ENCODE data around the gene PAK1. TPM values are rescaled to one million over a fixed set of nuclear protein-coding genes. Genes with fewer than 3 reads are reported as not detected.

Gene PAK1
- total RNA-seq, 3 donors from 2014 or later (not counting 1 experiment from before 2014, with no cell fraction given): 18.8 to 27.3 (median 20.4) TPM

DNA sequence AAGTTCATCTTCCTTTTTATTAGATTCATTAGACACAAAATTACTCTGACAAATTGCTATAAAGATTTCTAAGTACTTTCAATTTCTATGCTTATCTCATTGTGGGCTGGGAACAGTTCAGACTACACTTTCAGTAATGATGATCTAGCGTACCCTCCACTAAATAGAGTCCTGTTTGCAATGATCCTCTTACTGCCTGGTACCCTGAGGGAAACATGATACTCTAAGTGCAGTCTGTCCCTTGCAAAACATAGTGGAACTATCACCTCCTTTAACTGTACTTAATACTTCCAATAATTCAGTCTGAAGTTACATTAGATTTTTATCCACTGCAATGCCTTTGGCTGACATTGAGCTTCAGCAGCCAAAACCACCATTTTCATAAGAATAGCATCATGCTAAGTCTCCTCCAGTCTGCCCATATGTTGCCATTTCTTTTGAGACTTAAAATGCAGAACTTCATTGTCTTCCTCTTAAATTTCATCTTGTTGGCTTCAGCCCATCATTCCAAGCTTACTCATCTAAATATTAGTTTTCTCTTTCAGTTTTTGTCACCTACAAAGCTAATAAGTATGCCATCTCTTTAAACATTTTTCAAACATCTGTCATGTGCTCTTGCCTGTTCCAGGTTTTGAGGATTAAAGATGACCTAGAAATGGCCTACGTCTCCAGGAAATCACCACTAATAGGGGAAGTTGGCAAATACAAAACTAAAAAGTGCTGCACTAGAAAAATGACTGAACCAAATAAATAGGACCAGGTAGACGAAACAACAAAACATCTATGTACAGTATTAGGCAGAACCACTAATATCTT lies 55.5 kb downstream of the PAK1 start:
- Histone ChIP-seq H3K4me3 (ENCODE audit: low read length) (no peak overlapping the region), H3K9me3 (ENCODE audit: control insufficient read depth, insufficient read depth, low read length) (no peaks in the 10 kb centered on the region), H3K4me1 (ENCODE audit: control insufficient read depth, insufficient read depth, low read length) (no peaks in the 10 kb centered on the region), H3K27me3 (ENCODE audit: control insufficient read depth, insufficient read depth, low read length) (no peaks in the 10 kb centered on the region), H3K27ac (ENCODE audit: low read length) (no peak overlapping the region), H3K36me3 (ENCODE audit: control insufficient read depth, insufficient read depth, low read length) (no peaks in the 10 kb centered on the region)
- ATAC-seq (no peak), DNase-seq (no peak)
- no peaks in the 10 kb centered on the region for H3K36me3 Mint-ChIP-seq
- WGBS (ENCODE audit: insufficient coverage): 61% methylated on average over 3 of the region's 3 CpGs
- intact Hi-C loops (cut with micrococcal nuclease): no loop called here
- H3K9me3 Mint-ChIP-seq: no peaks in the 10 kb centered on the region
- no peak overlapping the region for H3K27ac Mint-ChIP-seq
- no peaks in the 10 kb centered on the region for H3K27me3 Mint-ChIP-seq (ENCODE audit: low read depth in 2 of 2)
- TF ChIP-seq, protein P1, sequence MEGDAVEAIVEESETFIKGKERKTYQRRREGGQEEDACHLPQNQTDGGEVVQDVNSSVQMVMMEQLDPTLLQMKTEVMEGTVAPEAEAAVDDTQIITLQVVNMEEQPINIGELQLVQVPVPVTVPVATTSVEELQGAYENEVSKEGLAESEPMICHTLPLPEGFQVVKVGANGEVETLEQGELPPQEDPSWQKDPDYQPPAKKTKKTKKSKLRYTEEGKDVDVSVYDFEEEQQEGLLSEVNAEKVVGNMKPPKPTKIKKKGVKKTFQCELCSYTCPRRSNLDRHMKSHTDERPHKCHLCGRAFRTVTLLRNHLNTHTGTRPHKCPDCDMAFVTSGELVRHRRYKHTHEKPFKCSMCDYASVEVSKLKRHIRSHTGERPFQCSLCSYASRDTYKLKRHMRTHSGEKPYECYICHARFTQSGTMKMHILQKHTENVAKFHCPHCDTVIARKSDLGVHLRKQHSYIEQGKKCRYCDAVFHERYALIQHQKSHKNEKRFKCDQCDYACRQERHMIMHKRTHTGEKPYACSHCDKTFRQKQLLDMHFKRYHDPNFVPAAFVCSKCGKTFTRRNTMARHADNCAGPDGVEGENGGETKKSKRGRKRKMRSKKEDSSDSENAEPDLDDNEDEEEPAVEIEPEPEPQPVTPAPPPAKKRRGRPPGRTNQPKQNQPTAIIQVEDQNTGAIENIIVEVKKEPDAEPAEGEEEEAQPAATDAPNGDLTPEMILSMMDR (IDR thresholded peaks at IDR 0.05): no peak
- H3K4me1 Mint-ChIP-seq: no peaks in the 10 kb centered on the region
- no peak overlapping the region for H3K4me3 Mint-ChIP-seq

DNA sequence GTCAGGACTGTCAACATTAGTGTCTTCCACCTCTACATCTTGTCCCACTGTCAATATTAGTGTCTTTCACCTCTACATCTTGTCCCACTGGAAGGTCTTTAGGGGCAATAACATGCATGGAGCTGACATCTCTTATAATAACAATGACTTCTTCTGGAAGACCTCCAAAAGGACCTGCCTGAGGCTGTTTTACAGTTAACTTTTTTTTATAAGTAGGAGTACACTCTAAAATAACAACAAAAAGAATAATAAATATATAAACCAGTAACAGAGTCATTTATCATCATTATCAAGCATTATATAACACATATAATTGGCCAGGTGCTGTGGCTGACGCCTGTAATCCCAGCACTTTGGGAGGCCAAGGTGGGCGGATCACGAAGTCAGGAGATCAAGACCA lies 57.5 kb downstream of the PAK1 start:
- no peak for DNase-seq
- Histone ChIP-seq H3K9me3 (ENCODE audit: control insufficient read depth, insufficient read depth, low read length) (no peaks in the 10 kb centered on the region), H3K27me3 (ENCODE audit: control insufficient read depth, insufficient read depth, low read length) (no peaks in the 10 kb centered on the region), H3K4me1 (ENCODE audit: control insufficient read depth, insufficient read depth, low read length) (peaks cover 11% of the 10 kb centered on the region), H3K36me3 (ENCODE audit: control insufficient read depth, insufficient read depth, low read length) (no peaks in the 10 kb centered on the region), H3K27ac (ENCODE audit: low read length) (no peak overlapping the region), H3K4me3 (ENCODE audit: low read length) (no peak overlapping the region)
- 100% methylated on average over 1 of the region's 3 CpGs for WGBS (ENCODE audit: insufficient coverage)
- Mint-ChIP-seq H3K9me3 (no peaks in the 10 kb centered on the region), H3K27ac (no peak overlapping the region), H3K36me3 (no peaks in the 10 kb centered on the region), H3K4me1 (peaks cover 15 to 17% of the 10 kb centered on the region in 2 donors), H3K27me3 (ENCODE audit: low read depth in 2 of 2) (no peaks in the 10 kb centered on the region), H3K4me3 (no peak overlapping the region)
- intact Hi-C loops (cut with micrococcal nuclease): no loop called here
- TF ChIP-seq, protein P1 (IDR thresholded peaks at IDR 0.05): no peak
- no peak for ATAC-seq

DNA sequence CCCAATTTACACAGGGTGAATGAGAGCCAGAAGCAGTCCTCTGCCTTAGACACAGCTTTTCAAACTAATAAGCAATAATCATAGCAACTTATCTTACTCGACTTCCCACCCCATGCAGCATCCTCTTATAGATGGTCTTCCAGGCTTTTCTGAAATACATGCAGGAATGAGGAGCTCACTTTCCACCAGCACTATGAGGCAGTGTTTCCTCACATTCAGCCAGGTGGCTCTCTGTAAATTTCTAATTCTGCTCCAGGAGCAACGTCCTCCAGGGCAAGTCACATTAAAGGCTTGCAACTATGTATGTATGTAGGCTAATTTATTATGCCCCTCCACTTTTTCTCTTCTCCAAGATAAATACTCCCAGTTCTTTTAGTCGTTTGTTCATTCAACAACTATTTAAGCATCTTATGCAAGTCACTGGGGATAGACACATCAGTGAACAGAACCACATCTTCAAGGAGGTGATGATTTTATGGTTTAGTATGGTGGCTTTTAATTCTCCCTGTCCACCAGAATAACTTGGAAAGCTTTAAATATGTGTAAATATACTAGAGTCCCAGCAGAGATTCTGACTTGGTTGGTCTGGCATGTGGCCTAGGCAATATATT lies 59.9 kb downstream of the PAK1 start:
- WGBS (ENCODE audit: insufficient coverage): 81% methylated on average over 1 of the region's 3 CpGs
- ATAC-seq (no peak), DNase-seq (no peak)
- H3K4me1 ChIP-seq (ENCODE audit: control insufficient read depth, insufficient read depth, low read length): peaks cover 17% of the 10 kb centered on the region
- Mint-ChIP-seq H3K27ac (no peak overlapping the region), H3K4me3 (no peak overlapping the region), H3K27me3 (ENCODE audit: low read depth in 2 of 2) (no peaks in the 10 kb centered on the region), H3K4me1 (peaks cover 28 to 38% of the 10 kb centered on the region in 2 donors), H3K9me3 (no peaks in the 10 kb centered on the region), H3K36me3 (no peaks in the 10 kb centered on the region)
- H3K27ac ChIP-seq (ENCODE audit: low read length): no peak overlapping the region
- TF ChIP-seq, protein P1 (IDR thresholded peaks at IDR 0.05): no peak
- no peak overlapping the region for H3K4me3 ChIP-seq (ENCODE audit: low read length)
- no peaks in the 10 kb centered on the region for H3K9me3 ChIP-seq (ENCODE audit: control insufficient read depth, insufficient read depth, low read length)
- no peaks in the 10 kb centered on the region for H3K36me3 ChIP-seq (ENCODE audit: control insufficient read depth, insufficient read depth, low read length)
- intact Hi-C loops (cut with micrococcal nuclease): no loop called here
- no peaks in the 10 kb centered on the region for H3K27me3 ChIP-seq (ENCODE audit: control insufficient read depth, insufficient read depth, low read length)

Measured in natural killer cell (primary cell).